ENCODE results near the gene KCNG2.

KCNG2 gene

GRCh38 chr18:79889569-79889968 lies 91.8 kb downstream of the KCNG2 start:
- DNase-seq, result no peak

DNA sequence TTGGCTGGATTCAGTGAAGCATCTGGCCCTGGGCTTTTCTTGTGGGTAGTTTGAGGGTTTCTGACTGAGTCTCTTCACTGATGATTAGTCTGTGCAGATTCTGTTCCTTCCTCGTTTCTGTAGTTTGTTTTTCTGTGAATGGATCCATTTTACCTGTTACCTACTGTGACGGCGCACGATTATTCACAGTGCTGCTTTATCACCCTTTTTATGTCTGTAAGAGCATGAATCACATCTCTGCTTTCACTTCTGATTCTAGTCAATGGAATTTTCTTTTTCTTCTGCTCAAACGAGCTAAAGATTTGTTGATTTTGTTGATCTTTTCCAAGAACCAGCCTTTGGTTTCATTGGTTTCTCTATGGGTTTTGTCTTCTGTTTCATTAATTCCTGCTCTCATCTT lies 92.9 kb downstream of the KCNG2 start:
- DNase-seq, result no peak

DNA sequence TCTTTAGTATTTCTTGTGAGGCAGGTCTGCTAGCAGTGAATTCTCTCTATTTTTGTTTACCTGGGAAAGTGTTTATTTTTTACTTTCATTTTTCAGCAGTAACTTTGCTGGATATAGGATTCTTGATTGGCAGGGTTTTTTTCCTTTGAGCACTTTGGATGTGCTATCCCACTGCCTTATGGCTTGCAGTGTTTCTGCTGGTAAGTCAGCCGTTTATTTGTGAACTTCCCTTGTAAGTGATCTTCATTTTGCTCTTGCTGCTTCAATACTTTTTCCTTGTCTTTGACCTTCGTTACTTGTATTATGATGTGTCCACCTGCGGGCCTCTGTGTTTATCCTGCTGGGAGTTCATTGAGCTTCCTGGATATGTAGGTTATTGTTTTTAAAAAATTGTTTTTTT lies 99.0 kb downstream of the KCNG2 start:
- DNase-seq, result no peak

DNA sequence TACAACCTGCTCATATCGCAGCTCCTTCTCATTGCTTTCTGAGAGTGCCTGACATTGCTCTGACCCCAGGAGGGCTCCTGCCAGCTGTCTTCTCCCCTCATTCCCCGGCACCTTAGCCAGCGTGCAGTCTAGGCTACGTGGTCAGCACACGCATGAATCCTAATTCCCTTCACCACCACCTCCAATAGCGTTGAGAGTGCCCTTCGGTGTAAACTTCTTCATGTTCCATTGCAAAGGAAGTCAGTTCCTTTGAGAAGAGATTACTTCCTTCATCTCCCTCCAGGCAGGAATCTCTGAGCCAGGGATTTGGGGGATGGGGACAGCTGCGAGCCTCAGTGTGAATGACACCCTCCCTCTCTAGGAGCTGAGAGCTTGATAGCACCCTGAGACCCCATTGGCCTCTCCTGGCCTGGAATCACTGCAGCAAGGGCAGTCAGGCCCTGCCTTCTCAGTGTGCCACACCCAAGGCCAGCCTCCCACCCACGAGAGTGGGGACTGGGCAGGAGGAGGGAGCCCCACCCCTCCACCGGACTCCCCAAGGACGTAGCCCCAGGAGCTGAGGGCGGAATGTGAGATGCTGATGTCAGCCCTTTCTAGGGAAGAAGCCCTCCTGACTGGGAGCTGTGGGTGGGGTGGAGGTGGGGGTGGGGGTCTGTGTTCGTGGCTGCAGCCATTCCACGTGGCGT lies 100.3 kb downstream of the KCNG2 start:
- DNase-seq, result no peak

DNA sequence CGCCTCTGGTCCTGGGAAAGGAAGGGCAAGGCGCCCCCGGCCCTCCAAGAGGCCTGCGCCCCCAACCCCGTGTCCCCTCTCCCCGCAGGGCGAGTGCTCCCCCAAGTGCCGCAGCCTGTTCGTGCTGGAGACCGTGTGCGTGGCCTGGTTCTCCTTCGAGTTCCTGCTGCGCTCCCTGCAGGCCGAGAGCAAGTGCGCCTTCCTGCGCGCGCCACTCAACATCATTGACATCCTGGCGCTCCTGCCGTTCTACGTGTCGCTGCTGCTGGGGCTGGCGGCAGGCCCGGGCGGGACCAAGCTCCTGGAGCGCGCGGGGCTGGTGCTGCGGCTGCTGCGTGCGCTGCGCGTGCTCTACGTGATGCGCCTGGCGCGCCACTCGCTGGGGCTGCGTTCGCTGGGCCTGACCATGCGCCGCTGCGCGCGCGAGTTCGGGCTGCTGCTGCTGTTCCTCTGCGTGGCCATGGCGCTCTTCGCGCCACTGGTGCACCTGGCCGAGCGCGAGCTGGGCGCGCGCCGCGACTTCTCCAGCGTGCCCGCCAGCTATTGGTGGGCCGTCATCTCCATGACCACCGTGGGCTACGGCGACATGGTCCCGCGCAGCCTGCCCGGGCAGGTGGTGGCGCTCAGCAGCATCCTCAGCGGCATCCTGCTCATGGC lies 101.3 kb downstream of the KCNG2 start:
- DNase-seq, result no peak

DNA sequence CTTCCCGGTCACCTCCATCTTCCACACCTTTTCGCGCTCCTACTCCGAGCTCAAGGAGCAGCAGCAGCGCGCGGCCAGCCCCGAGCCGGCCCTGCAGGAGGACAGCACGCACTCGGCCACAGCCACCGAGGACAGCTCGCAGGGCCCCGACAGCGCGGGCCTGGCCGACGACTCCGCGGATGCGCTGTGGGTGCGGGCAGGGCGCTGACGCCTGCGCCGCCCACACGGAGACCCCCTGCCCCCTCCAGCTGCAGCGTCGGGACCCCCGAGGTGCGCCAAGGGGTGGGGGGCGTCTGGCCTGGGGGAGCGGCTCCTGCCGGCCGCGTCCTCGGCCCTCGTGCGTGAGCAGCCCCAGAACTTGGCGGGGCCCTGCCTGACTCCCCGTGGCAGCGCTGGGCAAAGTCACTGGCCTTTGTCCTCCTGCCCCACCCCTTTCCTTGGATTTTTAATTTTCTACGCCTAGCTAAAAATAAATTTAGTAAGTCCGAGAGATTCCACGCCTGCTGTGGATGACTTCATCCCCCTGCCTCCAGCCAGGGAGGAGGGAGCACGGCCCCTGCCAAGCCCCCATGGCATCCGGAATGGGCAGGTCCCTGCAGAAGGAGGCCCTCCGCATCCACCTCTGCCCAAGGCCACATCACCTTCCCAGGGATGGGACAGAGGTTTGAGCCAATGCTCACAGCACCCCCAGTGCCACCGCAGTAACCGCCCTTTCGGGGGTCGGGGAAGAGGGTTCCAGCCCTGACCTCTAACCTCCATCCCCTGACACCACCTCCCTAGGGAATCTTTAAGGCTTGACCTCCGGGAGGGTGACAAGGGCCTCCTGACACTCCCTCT lies 102.1 kb downstream of the KCNG2 start:
- DNase-seq, result no peak

GRCh38 chr18:79900610-79901570 lies 103.2 kb downstream of the KCNG2 start:
- no peak for DNase-seq

DNA sequence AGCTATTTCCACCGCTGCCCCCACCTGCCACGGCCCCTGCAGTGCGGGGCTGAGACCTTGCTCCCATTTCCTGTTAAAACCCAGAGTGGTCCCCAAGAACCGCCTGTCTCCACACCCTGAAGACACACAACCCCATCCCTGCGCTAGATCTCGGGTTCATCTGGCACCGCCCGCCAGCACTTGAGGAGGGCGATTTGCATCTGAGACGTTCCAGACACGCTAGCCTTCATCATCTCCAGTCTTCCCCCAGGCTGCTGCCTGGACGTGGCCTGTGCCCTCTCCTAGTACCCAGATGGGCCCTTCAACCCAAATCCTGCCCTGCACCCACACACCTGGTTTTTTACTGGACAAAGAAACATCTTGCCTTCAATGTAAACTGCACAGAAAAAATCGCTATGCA lies 103.9 kb downstream of the KCNG2 start:
- DNase-seq, result no peak

- DNase-seq, result no peak
Measured at GRCh38 chr18:79902075-79902474, 104.3 kb downstream of the KCNG2 start.

DNA sequence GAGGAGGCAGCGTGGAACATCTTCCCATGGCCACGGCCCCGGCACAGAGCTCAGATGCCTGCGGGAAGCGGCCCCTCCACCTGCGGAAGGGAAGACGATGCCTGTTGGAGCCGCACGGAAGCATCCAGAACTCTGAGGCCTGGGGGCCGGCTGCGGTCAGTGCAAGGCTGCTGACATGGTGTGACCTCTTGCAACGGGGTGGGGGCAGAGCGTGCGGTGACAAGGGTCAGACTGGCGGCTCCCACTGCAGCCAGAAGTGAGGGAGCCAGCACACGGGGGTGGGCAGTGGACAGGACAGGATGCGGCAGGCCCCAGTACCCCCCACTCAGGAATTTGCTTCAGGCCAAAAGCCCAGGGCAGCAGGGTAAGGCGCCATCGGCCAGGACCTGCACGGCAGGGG lies 104.9 kb downstream of the KCNG2 start:
- no peak for DNase-seq

DNA sequence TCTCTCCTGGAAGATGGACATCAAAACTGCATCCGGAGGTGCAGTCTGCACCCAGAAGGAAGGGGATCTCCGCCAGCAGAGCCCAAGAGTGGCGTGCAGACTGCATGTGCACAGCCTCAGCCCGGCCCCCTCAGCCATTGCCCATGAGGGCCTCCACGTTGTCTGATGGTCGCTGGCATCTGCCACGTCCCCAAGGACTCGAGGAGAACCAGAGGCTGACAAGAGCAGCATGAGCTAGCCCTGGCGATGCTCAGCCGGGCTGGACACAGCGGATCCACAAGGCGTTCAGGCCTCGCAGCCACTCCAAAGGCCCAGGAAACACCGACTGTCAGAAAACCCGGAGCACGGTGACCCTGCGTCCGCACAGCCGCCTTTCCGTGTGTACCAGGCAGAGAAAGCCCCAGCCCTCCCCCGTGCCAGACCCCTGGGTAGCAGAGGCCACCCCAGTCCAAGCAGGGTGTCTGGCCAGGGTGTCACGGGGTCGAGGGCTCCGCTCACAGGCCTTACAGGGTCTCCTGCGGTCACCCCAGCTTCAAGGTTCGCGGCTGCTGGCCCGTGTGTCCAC lies 105.4 kb downstream of the KCNG2 start:
- DNase-seq, result no peak

DNA sequence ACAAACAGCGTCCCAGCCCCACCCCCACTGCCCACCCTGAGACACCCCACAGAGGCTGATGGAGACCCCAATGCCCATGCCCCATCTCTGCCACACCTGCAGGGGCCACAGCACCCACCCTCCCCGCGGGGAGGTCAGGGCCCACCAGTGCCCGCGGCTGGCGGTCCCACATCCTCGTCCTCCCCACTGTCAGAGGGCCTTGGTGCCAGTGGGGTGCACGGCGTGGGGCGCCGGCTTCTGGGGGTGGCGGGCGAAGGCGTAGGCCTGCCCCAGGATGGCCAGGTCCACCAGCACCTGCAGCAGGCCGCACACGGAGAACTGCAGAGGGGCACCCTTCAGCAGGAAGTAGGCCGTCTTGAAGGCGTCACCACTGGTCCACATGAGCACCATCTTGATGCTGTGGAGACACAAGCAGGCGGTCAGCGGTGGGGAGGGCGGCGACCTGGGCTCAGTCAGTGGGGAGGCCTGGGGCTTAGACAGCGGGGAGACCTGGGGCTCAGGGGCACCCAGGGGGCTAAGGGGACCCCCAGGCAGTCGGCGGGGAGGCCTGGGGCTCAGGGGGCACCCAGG lies 106.1 kb downstream of the KCNG2 start:
- no peak for DNase-seq

DNA sequence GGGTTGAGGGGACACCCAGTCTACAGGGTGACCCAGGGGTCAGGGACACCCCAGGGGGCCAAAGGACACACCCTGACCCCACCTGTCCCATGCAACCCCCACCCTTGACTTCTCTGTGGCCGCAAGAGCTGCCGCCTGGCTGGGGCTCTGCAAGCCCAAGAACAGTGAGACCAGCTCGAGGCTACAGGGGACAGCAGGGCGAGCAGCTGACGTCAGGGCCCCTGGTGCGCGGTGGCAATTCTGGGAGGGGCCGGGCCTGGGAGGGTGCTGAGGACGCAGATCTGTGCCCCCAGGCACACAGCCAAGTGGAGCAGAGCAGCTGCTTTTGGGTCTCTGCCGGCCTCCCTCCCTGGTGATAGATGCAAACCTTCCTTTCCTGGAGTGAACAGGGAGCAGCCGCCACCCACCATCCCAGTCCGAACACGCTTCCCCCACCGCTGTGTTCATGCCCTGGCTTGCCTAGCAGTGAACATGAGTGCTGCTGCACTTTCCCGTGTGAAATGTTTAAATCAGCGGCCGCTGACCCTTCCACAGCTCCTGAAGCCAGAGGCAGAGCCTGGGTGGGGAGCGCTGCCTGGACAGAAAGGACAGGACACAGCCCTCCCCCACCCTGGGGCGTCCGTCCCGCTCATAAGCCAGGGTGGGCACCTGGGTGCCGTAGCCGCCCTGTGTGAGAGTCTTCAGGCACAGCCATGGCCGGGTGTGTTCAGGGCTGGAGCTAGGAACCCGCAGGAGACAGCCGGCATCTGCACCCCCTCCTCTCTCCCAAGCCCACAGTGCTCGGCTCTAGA lies 106.8 kb downstream of the KCNG2 start:
- no peak for DNase-seq

GRCh38 chr18:79905389-79905911 lies 107.7 kb downstream of the KCNG2 start:
- no peak for DNase-seq

DNA sequence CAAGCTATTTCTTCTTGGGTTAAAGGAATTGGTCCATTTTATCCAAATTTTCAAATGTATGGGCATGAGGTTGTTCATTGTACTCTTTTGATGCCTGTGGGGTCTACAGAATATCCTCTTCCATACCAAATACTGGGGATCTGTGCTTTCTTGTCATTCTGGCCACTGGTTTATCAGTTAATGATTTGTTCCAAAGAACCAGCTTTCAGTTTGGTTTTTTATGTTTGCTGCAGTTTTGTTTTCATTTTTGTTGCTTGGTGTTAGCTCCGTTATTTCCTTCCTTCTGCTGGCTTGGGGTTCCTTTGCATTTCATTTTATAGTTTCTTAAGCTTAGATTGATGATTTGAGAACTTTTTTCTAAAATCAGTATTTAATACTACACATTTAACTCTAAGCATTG lies 108.3 kb downstream of the KCNG2 start:
- DNase-seq, result no peak

DNA sequence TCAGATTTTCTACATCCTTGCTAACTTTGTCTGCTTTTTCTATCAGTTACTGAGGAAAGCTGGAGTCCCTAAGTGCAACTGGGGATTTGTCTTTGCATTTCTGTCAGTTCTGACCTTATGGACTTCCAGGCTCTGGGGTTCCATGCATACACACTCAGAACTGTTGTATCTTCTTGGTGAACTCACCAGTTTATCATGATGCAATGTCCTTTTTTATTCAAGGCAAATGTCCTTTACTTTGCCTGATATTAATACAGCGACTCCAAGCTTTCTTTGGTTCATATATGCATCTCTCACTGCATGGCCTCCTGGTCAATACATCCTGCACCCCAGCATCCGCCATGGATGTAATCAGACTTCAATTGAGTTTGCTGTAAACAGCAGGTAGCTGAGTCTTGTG lies 109.0 kb downstream of the KCNG2 start:
- no peak for DNase-seq

DNA sequence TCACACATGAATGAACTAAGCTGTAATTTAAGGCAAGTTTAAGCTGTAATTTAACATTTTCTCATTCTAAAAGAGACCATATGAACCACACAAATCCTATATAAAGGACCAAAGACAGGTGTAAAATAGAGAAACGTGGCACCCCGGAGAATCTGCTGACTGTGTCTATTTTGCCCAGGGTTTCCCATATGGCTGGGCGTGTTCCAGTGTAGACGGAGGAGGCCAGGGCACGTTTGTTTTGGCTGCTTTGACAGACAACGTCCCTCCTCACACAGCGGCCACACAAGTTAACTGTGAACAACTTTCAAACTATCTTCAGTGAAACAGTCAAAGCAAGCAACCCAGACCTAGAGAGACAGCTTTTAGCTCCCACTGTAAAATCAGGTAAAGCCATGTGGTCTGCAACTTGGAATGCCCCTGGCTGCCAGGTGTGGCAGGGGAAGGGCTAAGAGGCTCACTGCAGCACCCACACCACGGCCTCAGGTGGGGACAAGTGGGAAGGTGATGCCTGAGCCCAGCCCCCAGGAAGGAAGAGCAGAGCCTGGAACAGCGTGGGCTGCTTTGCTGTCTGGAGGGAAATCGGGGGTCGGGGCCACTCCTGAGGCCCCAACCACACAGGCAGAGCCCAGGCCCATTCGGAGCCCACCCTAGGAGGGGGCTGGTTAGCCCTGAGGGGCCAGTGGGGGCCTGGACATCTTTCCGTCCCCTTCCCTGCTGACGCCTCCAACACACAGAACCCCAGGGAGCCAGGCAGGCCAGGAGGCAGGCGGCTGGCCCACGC lies 113.0 kb downstream of the KCNG2 start:
- no peak for DNase-seq

- DNase-seq, result no peak
Measured at GRCh38 chr18:79911344-79912270, 113.9 kb downstream of the KCNG2 start.

GRCh38 chr18:79912409-79912991 lies 114.8 kb downstream of the KCNG2 start:
- no peak for DNase-seq
